CD4-positive, CD25-positive, alpha-beta regulatory T cell (primary cell): Measurements from ENCODE around the gene ABCA8. TPM values are rescaled to one million over a fixed set of nuclear protein-coding genes. Genes with fewer than 3 reads are reported as not detected.
"Not testable (repeated sequence)": the region's sequence is repeated elsewhere in the genome, so short reads cannot be mapped to it uniquely, and the experiment has no call there.

ENCODE experiments used
- ATAC-seq, 2 donors: fragments of 150-1000 bp; cut with Tn5 transposase; one replicate each; pipeline ENCODE4 v1.10.0; 2021; ENCODE audit warnings: low read depth in 2 of 2, moderate number of reproducible peaks in 2 of 2, moderate library complexity in 1 of 2
- DNase-seq, 3 donors: peaks; one replicate each; pipeline versions ENCODE4 v3.0.0 to v3.0.0-alpha.2; 2012 to 2022; ENCODE audit warnings: mixed read lengths in 1 of 3
- H3K27ac ChIP-seq: one replicate; pipeline ENCODE4 v1.7.0; 2013; ENCODE audit warnings: mild to moderate bottlenecking, low read length; ENCODE audit not compliant: insufficient read depth, poor library complexity, severe bottlenecking
- H3K27me3 ChIP-seq: one replicate; pipeline ENCODE4 v1.7.0; 2013; ENCODE audit warnings: low read length; ENCODE audit not compliant: control insufficient read depth, insufficient read depth
- H3K36me3 ChIP-seq: one replicate; pipeline ENCODE4 v1.7.0; 2013; ENCODE audit warnings: mild to moderate bottlenecking, low read length, moderate library complexity; ENCODE audit not compliant: control insufficient read depth, insufficient read depth
- H3K4me1 ChIP-seq: 2 replicates; pipeline ENCODE4 v1.7.0; 2013; ENCODE audit warnings: mild to moderate bottlenecking, low read length; ENCODE audit not compliant: insufficient read depth, control insufficient read depth, poor library complexity, severe bottlenecking
- H3K4me3 ChIP-seq: one replicate; pipeline ENCODE4 v1.7.0; 2013; ENCODE audit warnings: low read depth, mild to moderate bottlenecking, low read length, moderate library complexity
- H3K9me3 ChIP-seq, 2 experiments: 1 replicate in 1 of 2; 2 replicates in 1 of 2; pipeline ENCODE4 v1.7.0; 2013; ENCODE audit warnings: low read length in 2 of 2, mild to moderate bottlenecking in 1 of 2, moderate library complexity in 1 of 2; ENCODE audit not compliant: control insufficient read depth in 2 of 2
- H3K27ac Mint-ChIP-seq, 3 donors: one replicate each; pipeline ENCODE4 v1.8.0; 2020 to 2022; ENCODE audit warnings: mild to moderate bottlenecking in 3 of 3, mixed read lengths in 3 of 3, moderate library complexity in 2 of 3
- H3K27me3 Mint-ChIP-seq: one replicate; pipeline ENCODE4 v1.8.0; 2022; ENCODE audit warnings: mild to moderate bottlenecking, mixed read lengths
- H3K36me3 Mint-ChIP-seq: one replicate; pipeline ENCODE4 v1.8.0; 2020; ENCODE audit warnings: mixed read lengths
- H3K4me1 Mint-ChIP-seq, 4 donors: one replicate each; pipeline ENCODE4 v1.8.0; 2020 to 2022; ENCODE audit warnings: mixed read lengths in 4 of 4, mild to moderate bottlenecking in 1 of 4
- H3K4me3 Mint-ChIP-seq, 4 donors: one replicate each; pipeline ENCODE4 v1.8.0; 2020 to 2022; ENCODE audit warnings: mild to moderate bottlenecking in 4 of 4, mixed read lengths in 4 of 4, moderate library complexity in 3 of 4
- H3K9me3 Mint-ChIP-seq, 7 donors: one replicate each; pipeline ENCODE4 v1.8.0; 2020 to 2022; ENCODE audit warnings: mixed read lengths in 7 of 7, mild to moderate bottlenecking in 3 of 7, moderate library complexity in 2 of 7
- polyA plus RNA-seq, 4 donors: library from polyadenylated mRNA; unstranded; fragments of 300-500 nt; fragmentation: Illumina TruSeq; gene quantifications; one replicate each; pipeline ENCODE4 v1.2.3, GENCODE V29; 2021
- total RNA-seq: library from RNA; stranded (reverse); gene quantifications from one replicate; pipeline ENCODE4 v1.2.3, GENCODE V29; 2022

Gene ABCA8
- total RNA-seq (not detected), polyA plus RNA-seq (not detected)

GRCh38 chr17:68955181-68955841 lies at the start of gene ABCA8:
Gene ABCA8, minus strand, starts transcription at chr17:68955392. Its CDS starts 13,358 bp downstream, at chr17:68942034.
- ATAC-seq, result no peak
- Mint-ChIP-seq H3K36me3 (no peaks in the 10 kb centered on the region), H3K9me3 (no peaks in the 10 kb centered on the region), H3K27me3 (no peaks in the 10 kb centered on the region), H3K27ac (no peak within 1 kb of the TSS), H3K4me1 (no peaks in the 10 kb centered on the region), H3K4me3 (no peak within 1 kb of the TSS)
- no peaks in the 10 kb centered on the region for H3K9me3 ChIP-seq
- H3K36me3 ChIP-seq, result no peaks in the 10 kb centered on the region
- H3K27me3 ChIP-seq, result no peaks in the 10 kb centered on the region
- no peaks in the 10 kb centered on the region for H3K4me1 ChIP-seq
- H3K4me3 ChIP-seq, result no peak within 1 kb of the TSS
- DNase-seq, result no peak
- no peak within 1 kb of the TSS for H3K27ac ChIP-seq

- not testable (repeated sequence) for H3K27ac ChIP-seq, H3K4me3 ChIP-seq, DNase-seq, H3K27ac Mint-ChIP-seq, H3K9me3 ChIP-seq, H3K9me3 Mint-ChIP-seq, ATAC-seq, H3K36me3 Mint-ChIP-seq, H3K4me1 Mint-ChIP-seq, H3K4me1 ChIP-seq, H3K36me3 ChIP-seq, H3K27me3 ChIP-seq, H3K4me3 Mint-ChIP-seq, H3K27me3 Mint-ChIP-seq
Observed at GRCh38 chr17:69004759-69005158, 49.6 kb upstream of the ABCA8 start.

GRCh38 chr17:68999743-69000142 lies 44.6 kb upstream of the ABCA8 start:
- not testable (repeated sequence) for H3K27ac ChIP-seq, ATAC-seq, H3K9me3 ChIP-seq, H3K4me1 Mint-ChIP-seq, H3K27ac Mint-ChIP-seq, H3K4me3 ChIP-seq, H3K4me3 Mint-ChIP-seq, H3K27me3 Mint-ChIP-seq, H3K4me1 ChIP-seq, H3K36me3 Mint-ChIP-seq, H3K36me3 ChIP-seq, H3K27me3 ChIP-seq, H3K9me3 Mint-ChIP-seq, DNase-seq

GRCh38 chr17:68993112-68993511 lies 37.9 kb upstream of the ABCA8 start:
- Mint-ChIP-seq H3K4me3 (no peak overlapping the region), H3K9me3 (peaks cover 0 to 10% (median 3%) of the 10 kb centered on the region in 7 donors), H3K36me3 (no peaks in the 10 kb centered on the region), H3K27me3 (no peaks in the 10 kb centered on the region), H3K4me1 (no peaks in the 10 kb centered on the region), H3K27ac (no peak overlapping the region)
- Histone ChIP-seq H3K4me1 (no peaks in the 10 kb centered on the region), H3K36me3 (no peaks in the 10 kb centered on the region), H3K4me3 (no peak overlapping the region), H3K27me3 (no peaks in the 10 kb centered on the region), H3K9me3 (no peaks in the 10 kb centered on the region), H3K27ac (no peak overlapping the region)
- no peak for ATAC-seq
- DNase-seq, result no peak

- Mint-ChIP-seq H3K9me3 (peaks cover 0 to 3% (median 0%) of the 10 kb centered on the region in 7 donors), H3K4me1 (no peaks in the 10 kb centered on the region), H3K36me3 (no peaks in the 10 kb centered on the region), H3K27ac (no peak overlapping the region), H3K27me3 (no peaks in the 10 kb centered on the region), H3K4me3 (no peak overlapping the region)
- DNase-seq (no peak), ATAC-seq (no peak)
- Histone ChIP-seq H3K27ac (no peak overlapping the region), H3K36me3 (no peaks in the 10 kb centered on the region), H3K4me1 (no peaks in the 10 kb centered on the region), H3K9me3 (no peaks in the 10 kb centered on the region), H3K27me3 (no peaks in the 10 kb centered on the region), H3K4me3 (no peak overlapping the region)
Observed at GRCh38 chr17:68987966-68988365, 32.8 kb upstream of the ABCA8 start.

- no peak overlapping the region for H3K27ac ChIP-seq
- Mint-ChIP-seq H3K4me1 (no peaks in the 10 kb centered on the region), H3K4me3 (no peak overlapping the region), H3K36me3 (no peaks in the 10 kb centered on the region), H3K9me3 (peaks cover 0 to 3% (median 0%) of the 10 kb centered on the region in 7 donors), H3K27ac (no peak overlapping the region), H3K27me3 (no peaks in the 10 kb centered on the region)
- H3K4me1 ChIP-seq, result no peaks in the 10 kb centered on the region
- peaks cover 2% of the 10 kb centered on the region for H3K27me3 ChIP-seq
- DNase-seq, result no peak
- no peak for ATAC-seq
- no peak overlapping the region for H3K4me3 ChIP-seq
- no peaks in the 10 kb centered on the region for H3K9me3 ChIP-seq
- H3K36me3 ChIP-seq, result no peaks in the 10 kb centered on the region
Observed at GRCh38 chr17:68981288-68981687, 26.1 kb upstream of the ABCA8 start.

GRCh38 chr17:68973098-68973846 lies 18.1 kb upstream of the ABCA8 start:
- H3K4me3 ChIP-seq, result no peak overlapping the region
- no peaks in the 10 kb centered on the region for H3K27me3 Mint-ChIP-seq
- no peak overlapping the region for H3K27ac Mint-ChIP-seq
- H3K4me1 ChIP-seq, result no peaks in the 10 kb centered on the region
- no peaks in the 10 kb centered on the region for H3K4me1 Mint-ChIP-seq
- H3K9me3 Mint-ChIP-seq, result peaks cover 0 to 3% (median 2%) of the 10 kb centered on the region in 7 donors
- no peak overlapping the region for H3K4me3 Mint-ChIP-seq
- H3K36me3 Mint-ChIP-seq, result no peaks in the 10 kb centered on the region
- peaks cover 2% of the 10 kb centered on the region for H3K27me3 ChIP-seq
- no peaks in the 10 kb centered on the region for H3K9me3 ChIP-seq
- DNase-seq (no peak), ATAC-seq (no peak)
- H3K36me3 ChIP-seq, result no peaks in the 10 kb centered on the region
- no peak overlapping the region for H3K27ac ChIP-seq
